ENCODE measurements around the gene SMIM30.
"Not testable (repeated sequence)": the region's sequence is repeated elsewhere in the genome, so short reads cannot be mapped to it uniquely, and the experiment has no call there.

SMIM30 gene

GRCh38 chr7:113118074-113118959, at the start of gene SMIM30:
TSS of gene SMIM30 (minus strand) at chr7:113118554. CDS start at chr7:113117578, 976 bp downstream.
- DNase-seq = peak; percentile 91

- not testable (repeated sequence) for DNase-seq
These were observed 47.8 kb upstream of the SMIM30 start for GRCh38 chr7:113166176-113166575.

- DNase-seq = no peak
These were observed 42.7 kb upstream of the SMIM30 start for GRCh38 chr7:113161050-113161449.

GRCh38 chr7:113159746-113160339, 41.5 kb upstream of the SMIM30 start:
- DNase-seq = no peak

- DNase-seq = no peak
These were observed 40.4 kb upstream of the SMIM30 start for GRCh38 chr7:113158756-113159155.

- DNase-seq = no peak
These were observed 35.8 kb upstream of the SMIM30 start for GRCh38 chr7:113154117-113154516.

- no peak for DNase-seq
These were observed 26.5 kb upstream of the SMIM30 start for GRCh38 chr7:113144817-113145216.

- no peak for DNase-seq
These were observed 25.3 kb upstream of the SMIM30 start for GRCh38 chr7:113143486-113144257.

GRCh38 chr7:113142385-113143119, 24.2 kb upstream of the SMIM30 start:
- no peak for DNase-seq

GRCh38 chr7:113141803-113142202, 23.4 kb upstream of the SMIM30 start:
- DNase-seq = no peak

GRCh38 chr7:113140956-113141355, 22.6 kb upstream of the SMIM30 start:
- no peak for DNase-seq

GRCh38 chr7:113137241-113137640, 18.9 kb upstream of the SMIM30 start:
- DNase-seq = no peak

- no peak for DNase-seq
These were observed 15.7 kb upstream of the SMIM30 start for GRCh38 chr7:113134025-113134424.

GRCh38 chr7:113131367-113131766, 13.0 kb upstream of the SMIM30 start:
- DNase-seq = no peak

GRCh38 chr7:113128031-113128430, 9.7 kb upstream of the SMIM30 start:
- DNase-seq = no peak

GRCh38 chr7:113125728-113126127, 7.4 kb upstream of the SMIM30 start:
- DNase-seq = no peak

- DNase-seq = no peak
These were observed 4.4 kb upstream of the SMIM30 start for GRCh38 chr7:113122744-113123143.

- DNase-seq = no peak
These were observed 2.3 kb upstream of the SMIM30 start for GRCh38 chr7:113120647-113121046.

- no peak for DNase-seq
These were observed 1.1 kb upstream of the SMIM30 start for GRCh38 chr7:113119429-113119828.

- DNase-seq = not testable (repeated sequence)
These were observed 980 bp downstream of the SMIM30 start for GRCh38 chr7:113117374-113117774.

GRCh38 chr7:113113912-113114311, 4.4 kb downstream of the SMIM30 start:
- no peak for DNase-seq

GRCh38 chr7:113109718-113110117, 8.6 kb downstream of the SMIM30 start:
- no peak for DNase-seq

- no peak for DNase-seq
These were observed 18.2 kb downstream of the SMIM30 start for GRCh38 chr7:113100121-113100603.

Measured in NCI-H2171 (cell line).